C4-2B (cell line): Measurements from ENCODE around the gene MRGPRF.

Experiments
- H3K27ac ChIP-seq: fragments of 450-650 bp; 2 replicates; pipeline ENCODE4 v1.5.1; 2017
- CTCF ChIP-seq: fragments of 450-650 bp; conservative IDR thresholded peaks from 2 replicates; pipeline ENCODE4 v1.5.1; 2017; ENCODE audit warnings: mild to moderate bottlenecking
- ZFX ChIP-seq: fragments of 450-650 bp; IDR thresholded peaks from 2 replicates; pipeline ENCODE4 v1.6.1; 2017

Gene MRGPRF

GRCh38 chr11:69058511-69059270 is 45.6 kb upstream of the MRGPRF start:
- TF ChIP-seq CTCF (no peak), ZFX (no peak)
- no peak overlapping the region for H3K27ac ChIP-seq

GRCh38 chr11:69057801-69058200 is 44.8 kb upstream of the MRGPRF start:
- no peak for TF ChIP-seq ZFX
- no peak for TF ChIP-seq CTCF
- H3K27ac ChIP-seq: no peak overlapping the region

- H3K27ac ChIP-seq: no peak overlapping the region
- TF ChIP-seq CTCF (no peak), ZFX (no peak)
Observed at GRCh38 chr11:69057236-69057635, 44.2 kb upstream of the MRGPRF start.

- H3K27ac ChIP-seq: no peak overlapping the region
- TF ChIP-seq CTCF: no peak
- no peak for TF ChIP-seq ZFX
Observed at GRCh38 chr11:69055598-69056516, 42.8 kb upstream of the MRGPRF start.

- H3K27ac ChIP-seq: no peak overlapping the region
- TF ChIP-seq CTCF: no peak
- TF ChIP-seq ZFX: no peak
Observed at GRCh38 chr11:69055212-69055586, 42.2 kb upstream of the MRGPRF start.

GRCh38 chr11:69054397-69055211 is 41.6 kb upstream of the MRGPRF start:
- TF ChIP-seq ZFX (no peak), CTCF (no peak)
- no peak overlapping the region for H3K27ac ChIP-seq
